Peyer's patch (tissue), 4 donors: ENCODE data around the gene RBM20.

Experiments
- CTCF ChIP-seq, 6 experiments: fragments of 450-650 bp in 4 of 6; fragments of 200-600 bp in 2 of 6; sonication (generic) in 1 of 6; IDR thresholded peaks; one replicate each; pipeline ENCODE4 v1.5.1; 2017 to 2019; ENCODE audit warnings: antibody characterized with exemption in 6 of 6, mild to moderate bottlenecking in 3 of 6, moderate library complexity in 1 of 6
- POLR2A ChIP-seq, 2 donors: fragments of 450-650 bp; IDR thresholded peaks; one replicate each; pipeline ENCODE4 v1.5.1; 2017; ENCODE audit warnings: antibody characterized with exemption in 2 of 2, mild to moderate bottlenecking in 2 of 2, moderate library complexity in 2 of 2

DNA sequence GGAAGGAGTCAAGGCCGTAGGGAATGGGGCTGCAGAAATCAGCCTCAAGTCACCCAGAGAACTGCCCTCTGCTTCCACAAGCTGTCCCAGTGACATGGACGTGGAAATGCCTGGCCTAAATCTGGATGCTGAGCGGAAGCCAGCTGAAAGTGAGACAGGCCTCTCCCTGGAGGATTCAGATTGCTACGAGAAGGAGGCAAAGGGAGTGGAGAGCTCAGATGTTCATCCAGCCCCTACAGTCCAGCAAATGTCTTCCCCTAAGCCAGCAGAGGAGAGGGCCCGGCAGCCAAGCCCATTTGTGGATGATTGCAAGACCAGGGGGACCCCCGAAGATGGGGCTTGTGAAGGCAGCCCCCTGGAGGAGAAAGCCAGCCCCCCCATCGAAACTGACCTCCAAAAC is 177.4 kb downstream of the RBM20 start:
- TF ChIP-seq CTCF (IDR thresholded peaks at IDR 0.05) (no peak), POLR2A (IDR thresholded peaks at IDR 0.05) (no peak)
